Small intestine (tissue), 7 donors: Measurements from ENCODE around the gene LRIT3. TPM values are rescaled to one million over a fixed set of nuclear protein-coding genes. Genes with fewer than 3 reads are reported as not detected.
A peak's percentile ranks its signal among the peaks of the same experiment; 100 is the strongest.

Experiments used
- DNase-seq, 2 donors: peaks; one replicate each; pipeline versions ENCODE4 v3.0.0 to v3.0.0-alpha.2; 2013
- FAIRE-seq: peaks from 2 replicates; lab custom pipeline; 2012; peaks lifted over from hg19 to GRCh38; lab: Jason Lieb, UNC
- H3K27ac ChIP-seq, 3 donors: one replicate each; pipeline ENCODE4 v1.5.1; 2013; ENCODE audit warnings: low read length in 2 of 3, mild to moderate bottlenecking in 2 of 3, control low read depth in 1 of 3, inconsistent platforms in 1 of 3, low read depth in 1 of 3, moderate library complexity in 1 of 3
- H3K27me3 ChIP-seq, 3 donors: one replicate each; pipeline ENCODE4 v1.6.1; 2013; ENCODE audit warnings: low read length in 3 of 3, inconsistent platforms in 1 of 3; ENCODE audit not compliant: control insufficient read depth in 3 of 3, insufficient read depth in 3 of 3
- H3K36me3 ChIP-seq, 3 donors: one replicate each; pipeline ENCODE4 v1.6.1; 2013; ENCODE audit warnings: low read length in 3 of 3, inconsistent platforms in 1 of 3, low read depth in 1 of 3, mild to moderate bottlenecking in 1 of 3, moderate library complexity in 1 of 3; ENCODE audit not compliant: control insufficient read depth in 3 of 3, insufficient read depth in 2 of 3
- H3K4me1 ChIP-seq, 3 donors: one replicate each; pipeline ENCODE4 v1.6.1; 2013; ENCODE audit warnings: low read length in 2 of 3, inconsistent platforms in 1 of 3, low read depth in 1 of 3, mild to moderate bottlenecking in 1 of 3, moderate library complexity in 1 of 3; ENCODE audit not compliant: control insufficient read depth in 3 of 3, insufficient read depth in 2 of 3
- H3K4me3 ChIP-seq, 3 donors: one replicate each; pipeline ENCODE4 v1.5.1; 2013; ENCODE audit warnings: low read length in 3 of 3, control low read depth in 1 of 3, inconsistent platforms in 1 of 3, low read depth in 1 of 3, mild to moderate bottlenecking in 1 of 3, moderate library complexity in 1 of 3
- H3K9me3 ChIP-seq, 2 donors: one replicate each; pipeline ENCODE4 v1.6.1; 2013; ENCODE audit warnings: low read depth in 1 of 2, low read length in 1 of 2; ENCODE audit not compliant: control insufficient read depth in 2 of 2, insufficient read depth in 1 of 2
- WGBS, 3 donors: extraction: QIAGEN DNeasy Blood & Tissue Kit; methylation state at CpG; one replicate each; pipeline ENCODE4 v1.1.7; 2013; 5-methylcytosine and 5-hydroxymethylcytosine counted together
- polyA plus RNA-seq, 4 donors: library from polyadenylated mRNA; stranded (reverse) in 3 of 4; unstranded in 1 of 4; fragments of 200-250 nt in 3 of 4; fragments of 120-200 nt in 1 of 4; gene quantifications; one replicate each; pipeline versions ENCODE4 v1.2.1 to v1.2.3, GENCODE V29; 2013
- donor health status: healthy with polysubstance abuse.
- donor health status: control.
- donor health status: control.
- donor health status: Bipolar disorder and iron deficiency.
- donor health status: healthy.

Gene LRIT3
- polyA plus RNA-seq, 4 donors, result 0.04 to 0.54 (median 0.23) TPM

DNA sequence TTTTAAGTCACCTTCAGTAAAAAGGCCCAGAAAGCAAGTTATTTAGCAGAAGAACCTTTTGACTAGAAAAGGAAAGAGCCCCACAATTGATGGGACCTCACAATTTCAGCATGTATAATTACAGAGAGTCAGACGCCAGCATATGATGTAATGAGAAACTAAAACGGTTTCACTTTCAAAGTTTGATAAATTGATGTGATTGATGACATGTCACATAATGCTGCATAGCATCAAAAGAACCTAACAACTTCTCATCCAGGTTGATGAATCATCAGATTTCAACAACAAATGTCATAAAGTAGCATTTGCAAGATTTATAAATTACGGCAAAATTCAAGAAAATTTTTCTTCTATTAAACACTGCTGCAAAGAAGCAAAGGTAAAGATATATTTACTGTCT, 36.2 kb upstream of the LRIT3 start:
- Histone ChIP-seq H3K27me3 (no peaks in the 10 kb centered on the region), H3K36me3 (no peaks in the 10 kb centered on the region), H3K4me3 (no peak overlapping the region), H3K27ac (no peak overlapping the region), H3K4me1 (peaks cover 0 to 5% (median 4%) of the 10 kb centered on the region in 3 donors), H3K9me3 (no peaks in the 10 kb centered on the region)
- DNase-seq, result peak in 1 of 2 donors; percentile 33
- FAIRE-seq, result no peak
- WGBS, 3 donors, result 29 to 47% (median 29%) methylated on average over 3 of the region's 3 CpGs

DNA sequence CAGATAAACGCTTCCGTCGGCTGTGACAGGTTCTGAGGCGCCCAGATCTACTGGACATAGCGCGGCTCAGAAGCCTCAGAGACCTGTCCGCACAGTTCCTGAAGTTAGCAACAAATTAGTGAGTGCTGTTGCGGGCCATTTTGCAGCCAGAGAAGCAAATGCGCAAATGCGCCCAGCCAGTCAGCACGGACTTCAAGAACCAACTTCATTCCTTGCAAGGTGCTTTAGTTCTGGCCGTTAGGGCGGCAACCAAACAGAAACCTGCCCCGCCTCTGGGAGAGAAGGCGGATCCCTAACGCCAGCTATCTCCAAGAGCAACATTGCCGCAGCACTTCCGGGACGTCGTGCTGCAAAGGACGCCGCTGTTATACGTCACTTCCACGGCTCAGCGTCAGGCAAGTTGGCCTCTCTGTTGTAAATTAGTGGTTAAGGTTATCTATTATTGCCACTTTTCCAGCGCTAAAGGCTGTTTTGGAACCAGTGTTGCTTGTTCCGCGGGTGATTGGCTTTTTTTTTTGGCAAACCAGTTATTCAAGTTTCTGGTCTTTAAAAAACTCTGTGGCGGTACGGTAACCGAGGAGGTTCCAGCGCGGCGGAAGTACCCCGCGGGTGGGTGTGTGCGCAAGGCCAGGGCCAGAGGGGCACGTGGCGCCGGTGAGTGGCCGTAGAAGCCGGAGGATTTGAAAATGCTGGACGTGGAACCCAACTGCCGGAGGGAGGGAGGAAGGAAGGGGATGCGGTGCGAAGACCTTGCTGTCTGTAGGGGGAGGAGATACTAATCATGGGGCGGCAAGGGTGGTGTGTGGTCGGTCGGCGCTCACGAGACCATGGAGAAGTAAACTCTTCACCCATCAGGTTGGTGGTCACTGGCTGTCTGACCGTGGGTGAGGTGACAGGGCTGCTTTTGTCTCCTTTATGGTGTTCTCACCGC, 32.5 kb upstream of the LRIT3 start, which contains the start of gene GAR1:
GAR1 (plus strand) TSS at position 612 of the 931 bp plus-strand sequence. CDS start 403 bp downstream, outside the sequence.
- H3K4me3 ChIP-seq, result peak within 1 kb of the TSS; percentile 67 to 97 (median 76)
- peak within 1 kb of the TSS; percentile 71 to 93 (median 92) for H3K27ac ChIP-seq
- H3K36me3 ChIP-seq, result peaks cover 0 to 5% (median 0%) of the 10 kb centered on the region in 3 donors
- WGBS, 3 donors, result 0% methylated on average over 53 of the region's 53 CpGs
- peaks cover 0 to 6% (median 4%) of the 10 kb centered on the region in 3 donors for H3K4me1 ChIP-seq
- no peaks in the 10 kb centered on the region for H3K9me3 ChIP-seq
- DNase-seq (peak; percentile 97), FAIRE-seq (no peak)
- no peaks in the 10 kb centered on the region for H3K27me3 ChIP-seq

DNA sequence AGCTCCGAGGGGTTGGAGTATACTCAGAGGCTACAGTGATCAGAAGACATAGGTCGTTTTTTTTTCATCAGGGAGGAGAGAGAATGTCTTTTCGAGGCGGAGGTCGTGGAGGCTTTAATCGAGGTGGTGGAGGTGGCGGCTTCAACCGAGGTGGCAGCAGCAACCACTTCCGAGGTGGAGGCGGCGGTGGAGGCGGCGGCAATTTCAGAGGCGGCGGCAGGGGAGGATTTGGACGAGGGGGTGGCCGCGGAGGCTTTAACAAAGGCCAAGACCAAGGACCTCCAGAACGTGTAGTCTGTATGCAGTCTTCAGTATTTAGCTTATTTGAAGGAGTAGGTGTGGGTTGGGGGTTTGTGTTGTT, 31.8 kb upstream of the LRIT3 start:
- Histone ChIP-seq H3K36me3 (peaks cover 0 to 7% (median 0%) of the 10 kb centered on the region in 3 donors), H3K27ac (peak overlapping the region in 2 of 3 donors; percentile 92 to 93), H3K27me3 (no peaks in the 10 kb centered on the region), H3K4me1 (peaks cover 0 to 6% (median 4%) of the 10 kb centered on the region in 3 donors), H3K9me3 (no peaks in the 10 kb centered on the region), H3K4me3 (peak overlapping the region; percentile 67 to 97 (median 76))
- whole genome bisulfite sequencing, 3 donors, result 0% methylated on average over 19 of the region's 19 CpGs
- peak in 1 of 2 donors; percentile 11 for DNase-seq
- FAIRE-seq, result no peak

DNA sequence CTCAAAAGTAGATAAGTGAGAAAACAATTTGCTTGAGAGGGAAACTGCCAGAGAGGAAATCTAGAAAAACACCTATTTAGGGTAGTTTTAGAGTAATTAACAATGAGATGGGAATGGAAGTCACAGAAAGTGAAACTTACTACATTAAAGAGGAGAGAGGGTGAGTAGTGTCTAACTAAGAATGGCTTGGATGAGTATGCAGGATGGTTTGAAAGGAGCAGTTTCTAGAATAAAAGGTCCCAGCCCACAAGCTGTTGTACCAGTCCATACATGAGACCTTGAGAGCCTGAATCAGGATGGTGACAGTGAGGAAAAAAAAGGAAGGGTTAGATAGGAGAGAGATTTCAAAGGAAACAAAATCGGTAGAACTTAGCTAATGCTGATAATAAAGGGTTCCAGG, 31.0 kb upstream of the LRIT3 start:
- H3K4me1 ChIP-seq, result peaks cover 0 to 6% (median 4%) of the 10 kb centered on the region in 3 donors
- H3K4me3 ChIP-seq, result peak overlapping the region in 2 of 3 donors; percentile 0 to 97
- H3K27me3 ChIP-seq, result no peaks in the 10 kb centered on the region
- no peaks in the 10 kb centered on the region for H3K9me3 ChIP-seq
- H3K36me3 ChIP-seq, result peaks cover 0 to 7% (median 0%) of the 10 kb centered on the region in 3 donors
- 20 to 50% (median 34%) methylated on average over 1 of the region's 1 CpG for WGBS, 3 donors
- FAIRE-seq (no peak), DNase-seq (no peak)
- no peak overlapping the region for H3K27ac ChIP-seq

DNA sequence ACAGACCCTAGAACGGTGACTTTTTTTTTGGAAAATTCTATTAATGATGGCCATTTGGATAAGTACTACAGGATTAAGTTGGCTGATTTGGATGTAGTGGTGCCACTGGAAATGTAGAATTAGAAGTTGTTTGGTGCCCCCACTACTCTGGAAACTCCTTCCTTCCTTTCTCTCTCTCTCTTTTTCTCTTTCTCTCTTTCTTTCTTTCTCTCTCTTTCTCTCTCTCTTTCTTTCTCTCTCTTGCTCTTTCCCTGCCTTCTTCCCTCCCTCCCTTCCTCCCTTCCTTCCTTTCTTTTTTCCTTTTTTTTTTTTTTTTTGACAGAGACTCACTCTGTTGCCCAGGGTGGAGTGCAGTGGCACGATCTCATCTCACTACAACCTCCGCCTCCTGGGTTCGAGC, 29.6 kb upstream of the LRIT3 start:
- Histone ChIP-seq H3K4me1 (peaks cover 0 to 6% (median 4%) of the 10 kb centered on the region in 3 donors), H3K36me3 (peaks cover 3 to 13% (median 3%) of the 10 kb centered on the region in 3 donors), H3K4me3 (no peak overlapping the region), H3K9me3 (no peaks in the 10 kb centered on the region), H3K27ac (no peak overlapping the region), H3K27me3 (no peaks in the 10 kb centered on the region)
- 94 to 98% (median 98%) methylated on average over 4 of the region's 4 CpGs for WGBS, 3 donors
- DNase-seq (no peak), FAIRE-seq (no peak)

DNA sequence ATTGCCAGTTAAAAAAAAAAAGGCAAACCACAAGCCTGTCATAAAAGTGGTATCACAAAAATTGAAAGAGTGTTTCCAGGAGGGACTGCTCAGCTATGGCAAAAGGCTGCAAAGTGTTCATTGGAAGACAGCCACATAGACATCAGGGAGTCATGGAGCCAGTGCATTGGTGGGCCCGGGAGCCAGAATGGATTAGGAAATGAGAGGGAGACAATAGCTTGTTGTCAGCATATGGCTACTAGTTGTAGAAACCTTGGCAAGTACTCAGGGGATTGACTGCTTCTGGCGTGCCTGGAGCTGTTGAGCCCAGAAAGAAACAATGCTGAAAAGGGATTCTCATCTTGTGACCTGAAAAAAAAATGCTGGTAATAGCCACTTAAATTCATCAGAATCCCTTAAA, 27.3 kb upstream of the LRIT3 start:
- no peak overlapping the region for H3K4me3 ChIP-seq
- H3K36me3 ChIP-seq, result peaks cover 3 to 13% (median 3%) of the 10 kb centered on the region in 3 donors
- 76 to 95% (median 94%) methylated on average over 2 of the region's 2 CpGs for WGBS, 3 donors
- no peaks in the 10 kb centered on the region for H3K9me3 ChIP-seq
- DNase-seq, result no peak
- no peaks in the 10 kb centered on the region for H3K27me3 ChIP-seq
- H3K4me1 ChIP-seq, result peaks cover 0 to 4% (median 3%) of the 10 kb centered on the region in 3 donors
- FAIRE-seq, result no peak
- H3K27ac ChIP-seq, result no peak overlapping the region

DNA sequence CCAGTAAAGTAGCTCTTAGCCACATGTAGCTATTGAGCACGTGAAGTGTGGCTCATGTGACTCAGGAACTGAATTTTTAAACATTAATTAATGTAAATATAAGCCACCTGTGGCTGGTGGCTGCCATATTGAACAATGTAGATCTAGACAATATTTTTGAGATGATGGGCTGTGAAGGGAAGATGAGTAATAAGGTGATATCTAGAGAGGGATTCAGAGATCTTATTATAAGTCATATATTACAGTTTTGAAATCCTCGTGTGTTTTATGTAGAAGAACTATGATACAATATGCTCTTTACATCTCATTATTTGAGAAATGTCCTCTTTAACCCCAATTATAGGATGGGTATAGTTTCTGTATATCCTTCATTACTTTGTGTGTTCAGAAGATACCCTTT, 26.7 kb upstream of the LRIT3 start:
- WGBS, 3 donors, result 58 to 62% (median 61%) methylated on average over 2 of the region's 2 CpGs
- no peaks in the 10 kb centered on the region for H3K27me3 ChIP-seq
- no peak overlapping the region for H3K4me3 ChIP-seq
- no peaks in the 10 kb centered on the region for H3K9me3 ChIP-seq
- H3K27ac ChIP-seq, result no peak overlapping the region
- peaks cover 0 to 4% (median 3%) of the 10 kb centered on the region in 3 donors for H3K4me1 ChIP-seq
- FAIRE-seq, result no peak
- no peak for DNase-seq
- H3K36me3 ChIP-seq, result peaks cover 3 to 13% (median 3%) of the 10 kb centered on the region in 3 donors

DNA sequence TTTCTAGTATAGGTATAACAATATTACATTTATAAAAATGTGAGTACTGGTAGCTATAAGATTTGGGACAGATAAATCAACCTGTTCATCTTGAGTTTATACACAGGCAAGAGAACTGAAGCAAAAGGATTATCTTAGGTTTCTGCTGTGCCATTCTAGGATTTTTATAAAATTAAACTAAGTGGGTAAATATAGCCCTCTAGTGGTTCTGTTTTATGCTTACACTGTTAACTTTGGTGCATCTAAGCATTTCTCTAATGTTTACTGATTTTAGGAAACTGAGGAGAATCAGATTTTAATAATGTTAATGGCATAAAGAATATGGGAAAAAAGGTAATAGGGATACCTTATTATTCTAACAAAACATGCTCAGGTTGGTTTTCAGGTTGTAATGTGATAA, 21.2 kb upstream of the LRIT3 start:
- no peaks in the 10 kb centered on the region for H3K4me1 ChIP-seq
- peak in 1 of 2 donors; percentile 17 for DNase-seq

More for the DNA sequence above, 21.2 kb upstream of the LRIT3 start:
- Histone ChIP-seq H3K27me3 (no peaks in the 10 kb centered on the region), H3K27ac (no peak overlapping the region), H3K4me3 (no peak overlapping the region), H3K9me3 (no peaks in the 10 kb centered on the region), H3K36me3 (peaks cover 3 to 5% (median 3%) of the 10 kb centered on the region in 3 donors)
- FAIRE-seq, result peak; percentile 33
